Endometrial microvascular endothelial cells (primary cell): ENCODE measurements around the gene CDH4. TPM values are rescaled to one million over a fixed set of nuclear protein-coding genes. Genes with fewer than 3 reads are reported as not detected.

Experiments used
- in situ Hi-C: cut with HindIII; loops from 2 replicates; pipeline ENCODE4 v1.10.0; 2017; ENCODE audit warnings: low sequenced_read_pairs, low pct_unique_long_range_greater_than_20kb; ENCODE audit errors: inconsistent ontology term
- total RNA-seq: library from RNA; depleted of rRNA; stranded (reverse); fragments of >200 nt; gene quantifications from one replicate; pipeline ENCODE4 v1.2.3, GENCODE V29; 2015; ENCODE audit errors: inconsistent ontology term

CDH4 gene
- total RNA-seq, 1 donor from 2014 or later: 31.2 TPM

DNA sequence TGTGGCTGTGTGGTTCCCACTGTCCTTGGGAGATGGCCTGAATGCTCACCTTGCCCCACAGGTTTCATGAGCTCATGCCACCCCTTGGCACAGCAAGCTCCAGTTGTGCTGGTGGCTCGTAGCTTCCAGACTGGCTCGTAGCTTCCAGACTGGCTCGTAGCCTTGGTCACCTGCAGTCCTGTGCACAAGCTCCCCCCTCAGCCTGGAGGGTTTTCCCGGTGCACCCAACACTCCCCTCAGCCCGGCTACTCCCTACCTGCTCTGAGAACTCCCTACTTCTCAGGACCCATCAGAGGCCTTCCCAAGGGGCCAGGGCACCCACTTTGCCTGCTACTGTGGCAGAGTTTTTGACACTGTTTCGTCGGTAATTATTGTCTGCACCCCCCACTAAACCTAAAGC is 528.0 kb downstream of the CDH4 start:
- in situ Hi-C loops: no loop called here

- in situ Hi-C loops: no loop called here
These were observed 532.9 kb downstream of the CDH4 start for GRCh38 chr20:61784801-61785566.

- in situ Hi-C loops: no loop called here
These were observed 533.4 kb downstream of the CDH4 start for GRCh38 chr20:61785567-61785816.

DNA sequence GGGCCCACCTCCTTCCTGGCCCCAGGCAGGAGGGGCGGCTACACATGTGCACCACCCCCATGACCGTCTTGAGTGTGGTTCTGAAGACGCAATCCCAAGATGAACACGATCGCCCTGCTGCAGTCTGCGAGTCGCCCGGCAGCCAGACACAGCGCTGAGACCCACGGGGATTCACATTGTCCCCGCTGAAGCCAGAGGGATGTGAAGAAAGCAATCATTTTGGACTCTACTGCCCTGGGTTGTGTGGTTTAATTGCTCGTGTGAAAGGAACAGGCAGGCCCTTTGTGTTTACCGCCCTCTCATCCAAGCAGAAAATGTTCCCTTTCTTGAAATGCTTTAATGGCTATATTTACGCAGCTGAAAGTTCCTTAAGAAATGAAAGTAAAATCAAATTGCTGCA is 534.2 kb downstream of the CDH4 start:
- in situ Hi-C loops: no loop called here

DNA sequence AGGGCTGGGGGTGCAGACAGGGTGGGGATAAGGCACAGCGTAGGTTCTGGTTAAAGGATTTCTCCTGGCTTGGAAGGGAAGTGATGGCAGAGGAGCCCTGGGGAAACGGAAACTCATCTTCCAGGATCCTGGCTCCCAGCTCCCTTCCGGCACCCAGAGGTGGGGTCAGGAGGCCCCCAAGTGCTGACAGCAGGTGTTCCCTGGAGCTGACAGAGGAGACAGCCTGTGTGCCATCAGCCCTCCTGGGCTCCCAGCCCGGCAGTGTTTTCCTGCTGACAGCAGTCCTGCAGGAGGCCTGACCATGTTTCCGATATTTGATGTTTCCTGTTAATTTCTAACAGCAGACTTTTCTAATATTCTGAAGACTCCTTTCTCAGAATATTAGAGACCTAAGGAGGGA is 536.3 kb downstream of the CDH4 start:
- in situ Hi-C loops: no loop called here

- in situ Hi-C loops: no loop called here
These were observed 537.3 kb downstream of the CDH4 start for GRCh38 chr20:61789329-61789728.

DNA sequence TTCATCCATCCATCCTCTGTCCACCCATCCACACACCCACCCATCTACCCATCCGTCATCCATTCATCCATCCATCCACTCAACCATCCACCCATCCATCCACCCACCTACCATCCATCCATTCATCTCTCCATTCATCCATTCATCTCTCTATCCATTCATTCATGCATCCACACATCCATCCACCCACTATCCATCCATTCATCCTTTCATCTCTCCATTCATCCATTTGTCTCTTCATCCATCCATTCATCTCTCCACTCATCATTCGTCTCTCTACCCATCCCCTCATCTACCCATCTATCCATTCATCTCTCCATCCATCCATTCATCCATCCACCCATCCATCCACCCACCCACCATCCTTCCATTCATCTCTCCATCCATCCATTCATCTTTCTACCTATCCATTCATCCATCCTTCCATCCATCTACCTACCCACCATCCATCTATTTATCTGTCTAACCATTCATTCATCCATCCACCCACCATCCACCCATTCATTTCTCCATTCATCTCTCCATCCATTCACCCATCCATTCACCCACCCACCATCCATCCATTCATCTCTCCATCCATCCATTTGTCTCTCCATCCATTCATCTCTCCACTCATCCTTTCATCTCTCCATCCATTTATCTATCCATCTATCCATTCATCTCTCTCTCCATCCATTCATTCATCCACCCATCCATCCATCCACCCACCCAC is 538.2 kb downstream of the CDH4 start:
- in situ Hi-C loops: no loop called here

- in situ Hi-C loops: no loop called here
These were observed 539.9 kb downstream of the CDH4 start for GRCh38 chr20:61791995-61792394.

- in situ Hi-C loops: no loop called here
These were observed 543.9 kb downstream of the CDH4 start for GRCh38 chr20:61795669-61796630.

- in situ Hi-C loops: no loop called here
These were observed 544.7 kb downstream of the CDH4 start for GRCh38 chr20:61796738-61797137.

DNA sequence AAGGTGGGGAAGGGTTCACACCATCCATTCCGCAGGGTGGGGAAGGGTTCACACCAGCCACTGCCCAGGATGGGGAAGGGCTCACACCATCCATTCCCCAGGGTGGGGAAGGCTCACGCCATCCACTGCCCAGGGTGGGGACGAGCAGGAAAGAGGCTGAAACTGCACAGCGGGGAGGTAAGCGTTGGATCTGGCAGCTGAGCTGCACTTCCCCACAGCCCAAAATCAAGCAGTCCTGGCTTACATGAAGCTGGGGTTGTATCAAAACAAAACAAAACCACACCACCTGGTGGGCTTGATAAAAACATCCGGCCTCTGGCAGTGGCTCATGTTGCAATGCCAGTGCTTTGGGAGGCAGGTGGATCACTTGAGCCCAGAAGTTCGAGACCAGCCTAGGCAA is 545.1 kb downstream of the CDH4 start:
- in situ Hi-C loops: no loop called here

DNA sequence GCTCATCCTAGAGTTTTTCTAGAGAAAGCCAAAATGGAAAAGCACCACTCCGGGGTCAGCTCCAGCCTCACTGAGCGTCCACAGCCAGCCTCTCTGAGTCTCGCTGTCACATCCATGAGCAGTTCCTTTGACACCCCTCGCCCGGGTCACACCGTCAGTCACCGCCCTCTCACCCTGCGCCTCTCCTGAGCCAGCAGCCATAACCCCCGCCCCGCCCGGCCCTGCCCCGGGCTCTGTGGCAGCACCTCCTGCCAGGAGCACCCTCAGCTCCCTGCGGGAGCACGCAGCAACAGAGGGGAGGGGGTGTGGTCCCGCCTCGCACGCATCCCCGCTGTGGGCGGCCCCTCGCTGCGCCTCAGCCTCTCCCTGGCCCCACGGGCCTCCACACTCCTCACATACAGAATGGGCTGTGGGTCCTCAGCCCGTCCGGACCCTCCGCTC is 545.9 kb downstream of the CDH4 start:
- in situ Hi-C loops: no loop called here

DNA sequence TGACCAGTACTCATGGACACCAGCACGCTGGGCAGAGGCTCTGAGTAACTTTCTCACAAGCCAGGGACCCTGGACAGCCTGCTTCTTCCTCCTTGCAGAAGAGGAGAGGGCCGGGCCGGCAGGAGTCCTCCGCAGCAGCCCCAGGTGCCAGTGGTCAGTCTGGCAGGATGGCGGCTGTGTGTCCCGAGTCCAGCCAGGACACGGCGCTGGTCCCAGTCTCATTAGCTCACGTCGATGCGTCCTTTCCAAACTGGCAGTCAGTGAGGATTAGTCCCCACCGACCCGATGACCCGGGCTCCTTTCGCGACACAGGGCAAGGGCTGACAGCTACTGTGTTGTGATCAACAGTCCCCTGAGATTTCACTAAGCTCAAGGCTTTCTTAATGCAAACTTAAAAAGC is 546.6 kb downstream of the CDH4 start:
- in situ Hi-C loops: no loop called here

- in situ Hi-C loops: no loop called here
These were observed 547.4 kb downstream of the CDH4 start for GRCh38 chr20:61799394-61799923.

GRCh38 chr20:61799928-61800327 is 547.9 kb downstream of the CDH4 start:
- in situ Hi-C loops: no loop called here

DNA sequence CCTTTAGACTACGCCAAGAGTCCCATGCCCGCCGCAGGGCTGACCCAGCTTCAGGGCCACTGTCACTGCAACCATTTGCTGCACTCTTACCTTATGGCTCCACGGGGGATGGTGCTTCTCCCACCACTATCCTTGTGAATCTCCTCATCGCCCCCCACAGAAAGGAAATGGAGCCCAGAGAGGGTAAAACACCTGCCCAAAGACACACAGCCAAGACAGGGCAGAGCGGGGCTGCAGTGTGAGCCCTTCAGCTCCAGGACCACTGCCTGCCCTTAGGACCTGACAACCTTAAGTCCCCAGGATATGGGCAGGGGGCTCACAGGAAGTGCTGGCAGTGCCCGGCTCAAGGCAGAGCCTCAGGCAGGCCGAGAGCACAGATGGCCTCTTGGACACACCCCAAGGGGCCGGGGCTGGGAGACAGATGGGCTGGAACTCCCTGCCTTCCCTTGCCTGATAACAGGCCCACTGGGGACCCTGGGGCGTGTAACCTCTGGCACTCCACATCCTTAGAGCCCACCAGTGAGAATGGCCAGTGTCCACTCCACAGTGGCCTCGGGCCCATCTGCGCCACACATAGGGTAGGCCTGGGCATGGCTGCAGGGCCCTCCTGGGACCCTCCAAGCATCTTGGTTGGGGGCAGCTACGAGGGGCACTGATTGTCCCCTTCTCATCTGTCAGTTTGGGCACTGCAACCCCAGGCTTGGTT is 548.5 kb downstream of the CDH4 start:
- in situ Hi-C loops: no loop called here

GRCh38 chr20:61801065-61801360 is 549.0 kb downstream of the CDH4 start:
- in situ Hi-C loops: no loop called here

DNA sequence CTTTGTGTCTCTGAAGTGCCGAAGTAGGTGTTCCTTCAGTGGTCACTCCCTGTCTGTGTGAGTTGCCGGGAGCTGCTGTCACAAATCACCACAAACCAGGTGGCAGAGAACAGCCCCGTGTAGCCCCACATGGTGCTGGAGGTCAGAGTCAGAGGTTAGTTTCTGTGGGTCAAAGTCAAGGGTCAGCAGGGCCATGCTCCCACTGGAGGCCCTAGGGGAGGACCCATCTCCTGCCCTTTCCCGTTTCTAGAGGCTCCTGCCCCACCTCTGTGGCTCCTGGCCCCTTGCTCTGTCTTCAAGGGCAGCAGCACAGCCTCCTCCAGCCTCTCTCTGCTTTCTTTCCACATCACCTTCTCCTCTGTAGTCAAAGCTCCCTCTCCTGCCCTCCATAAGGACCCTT is 549.4 kb downstream of the CDH4 start:
- in situ Hi-C loops: no loop called here

- in situ Hi-C loops: no loop called here
These were observed 549.9 kb downstream of the CDH4 start for GRCh38 chr20:61801857-61802442.
